ENCODE measurements around the gene NCCRP1.

GRCh38 chr19:39186391-39186790, 10.4 kb upstream of the NCCRP1 start:
- no peak for TF ChIP-seq CTCF (IDR thresholded peaks at IDR 0.05; ENCODE audit: low read depth, low read length, poor library complexity, severe bottlenecking)
- no peak for TF ChIP-seq EZH2phosphoT487 (IDR thresholded peaks at IDR 0.05; ENCODE audit: borderline replicate concordance, low read length)
